ENCODE results near the gene WWP2. TPM values are rescaled to one million over a fixed set of nuclear protein-coding genes. Genes with fewer than 3 reads are reported as not detected.
"Not testable (repeated sequence)": the region's sequence is repeated elsewhere in the genome, so short reads cannot be mapped to it uniquely, and the experiment has no call there.

Gene WWP2
- polyA plus RNA-seq, 4 donors, result 32.4 to 44.6 (median 35.4) TPM

DNA sequence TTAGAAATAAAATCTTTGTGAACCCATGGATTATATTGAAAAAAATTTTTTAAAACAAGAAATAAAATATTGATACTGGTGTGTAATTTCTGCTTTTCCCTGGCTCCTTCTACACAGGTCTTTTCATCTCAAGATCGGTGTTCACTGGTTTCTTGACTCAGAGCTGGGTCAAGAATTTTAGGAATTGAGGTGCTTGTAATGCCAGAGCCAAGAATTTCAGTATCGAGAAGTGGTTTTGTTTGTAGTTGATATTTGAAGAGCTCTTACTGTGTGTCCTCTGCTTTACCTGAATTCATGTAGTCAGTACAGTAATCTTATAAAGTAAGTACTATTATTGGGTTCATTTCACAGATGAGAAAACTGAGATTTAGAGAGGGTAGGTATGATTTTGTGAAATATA lies 7.3 kb downstream of the WWP2 start:
- H3K4me3 ChIP-seq (ENCODE audit: low read depth in 1 of 3, low read length in 3 of 3), result no peak overlapping the region
- 45 to 48% (median 48%) methylated on average over 2 of the region's 2 CpGs for WGBS, 3 donors
- no peak for FAIRE-seq
- peaks cover 0 to 14% (median 0%) of the 10 kb centered on the region in 3 donors for H3K36me3 ChIP-seq (ENCODE audit: control insufficient read depth in 3 of 3, insufficient read depth in 2 of 3, low read depth in 1 of 3, low read length in 3 of 3)
- DNase-seq, result no peak
- no peaks in the 10 kb centered on the region for H3K27me3 ChIP-seq (ENCODE audit: control insufficient read depth in 3 of 3, insufficient read depth in 3 of 3, low read length in 3 of 3)
- H3K4me1 ChIP-seq (ENCODE audit: control insufficient read depth in 3 of 3, insufficient read depth in 2 of 3, low read depth in 1 of 3, low read length in 2 of 3), result peaks cover 3 to 9% (median 6%) of the 10 kb centered on the region in 3 donors
- no peak overlapping the region for H3K27ac ChIP-seq (ENCODE audit: low read depth in 1 of 3, low read length in 2 of 3)
- no peaks in the 10 kb centered on the region for H3K9me3 ChIP-seq (ENCODE audit: control insufficient read depth in 2 of 2, insufficient read depth in 1 of 2, low read depth in 1 of 2, low read length in 1 of 2)

DNA sequence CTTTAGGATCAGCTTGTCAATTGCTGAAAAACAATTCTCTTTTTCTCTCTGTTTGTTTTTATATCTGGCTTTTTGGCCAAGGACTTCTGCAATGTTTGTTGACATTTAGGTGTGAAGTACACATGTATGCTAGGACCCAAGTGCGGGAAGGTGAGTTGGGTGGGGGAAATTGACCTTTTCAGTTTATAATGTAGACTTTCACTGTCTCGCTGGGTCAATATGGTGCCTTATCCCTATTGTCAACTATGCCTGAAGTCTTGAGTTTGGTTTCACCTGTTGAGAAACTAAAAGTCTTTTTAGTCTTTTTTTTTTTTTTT lies 9.5 kb downstream of the WWP2 start:
- no peak for FAIRE-seq
- H3K27ac ChIP-seq (ENCODE audit: low read depth in 1 of 3, low read length in 2 of 3), result no peak overlapping the region
- peaks cover 0 to 4% of the 10 kb centered on the region in 2 donors for H3K9me3 ChIP-seq (ENCODE audit: control insufficient read depth in 2 of 2, insufficient read depth in 1 of 2, low read depth in 1 of 2, low read length in 1 of 2)
- no peaks in the 10 kb centered on the region for H3K27me3 ChIP-seq (ENCODE audit: control insufficient read depth in 3 of 3, insufficient read depth in 3 of 3, low read length in 3 of 3)
- no peak for DNase-seq
- H3K36me3 ChIP-seq (ENCODE audit: control insufficient read depth in 3 of 3, insufficient read depth in 2 of 3, low read depth in 1 of 3, low read length in 3 of 3), result peaks cover 0 to 6% (median 2%) of the 10 kb centered on the region in 3 donors
- WGBS, 3 donors, result 83 to 93% (median 92%) methylated on average over 2 of the region's 2 CpGs
- peaks cover 3 to 9% (median 6%) of the 10 kb centered on the region in 3 donors for H3K4me1 ChIP-seq (ENCODE audit: control insufficient read depth in 3 of 3, insufficient read depth in 2 of 3, low read depth in 1 of 3, low read length in 2 of 3)
- no peak overlapping the region for H3K4me3 ChIP-seq (ENCODE audit: low read depth in 1 of 3, low read length in 3 of 3)

DNA sequence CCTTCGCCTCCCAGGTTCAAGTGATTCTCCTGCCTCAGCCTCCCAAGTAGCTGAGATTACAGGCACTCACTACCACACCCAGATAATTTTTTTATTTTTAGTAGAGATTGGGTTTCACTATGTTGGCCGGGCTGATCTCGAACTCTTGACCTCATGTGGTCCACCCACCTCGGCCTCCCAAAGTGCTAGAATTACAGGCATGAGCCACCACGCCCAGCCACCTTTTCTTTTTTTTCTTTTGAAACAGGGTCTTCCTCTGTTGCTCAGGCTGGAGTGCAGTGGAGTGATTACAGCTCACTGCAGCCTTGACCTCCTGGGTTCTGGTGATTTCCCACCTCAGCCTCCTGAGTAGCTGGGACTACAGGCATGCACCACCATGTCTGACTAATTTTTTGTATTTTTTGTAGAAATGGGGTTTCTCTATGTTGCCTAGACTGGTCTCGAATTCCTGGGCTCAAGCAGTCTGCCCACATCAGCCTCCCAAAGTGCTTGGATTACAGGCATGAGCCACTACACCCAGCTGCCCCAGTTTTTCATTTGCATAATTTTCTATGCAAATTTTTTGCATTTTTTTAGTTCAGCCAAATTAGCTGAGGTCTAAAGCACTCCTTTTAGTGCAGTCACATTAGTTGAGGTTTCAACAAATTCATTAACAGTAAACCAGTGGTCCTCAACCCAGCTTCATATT lies 11.3 kb downstream of the WWP2 start:
- 59 to 72% (median 71%) methylated on average over 6 of the region's 6 CpGs for WGBS, 3 donors
- peaks cover 3 to 4% (median 3%) of the 10 kb centered on the region in 3 donors for H3K4me1 ChIP-seq (ENCODE audit: control insufficient read depth in 3 of 3, insufficient read depth in 2 of 3, low read depth in 1 of 3, low read length in 2 of 3)
- no peak overlapping the region for H3K27ac ChIP-seq (ENCODE audit: low read depth in 1 of 3, low read length in 2 of 3)
- H3K27me3 ChIP-seq (ENCODE audit: control insufficient read depth in 3 of 3, insufficient read depth in 3 of 3, low read length in 3 of 3), result no peaks in the 10 kb centered on the region
- H3K9me3 ChIP-seq (ENCODE audit: control insufficient read depth in 2 of 2, insufficient read depth in 1 of 2, low read depth in 1 of 2, low read length in 1 of 2), result peaks cover 0 to 4% of the 10 kb centered on the region in 2 donors
- H3K36me3 ChIP-seq (ENCODE audit: control insufficient read depth in 3 of 3, insufficient read depth in 2 of 3, low read depth in 1 of 3, low read length in 3 of 3), result peaks cover 0 to 8% (median 4%) of the 10 kb centered on the region in 3 donors
- no peak for DNase-seq
- no peak for FAIRE-seq
- no peak overlapping the region for H3K4me3 ChIP-seq (ENCODE audit: low read depth in 1 of 3, low read length in 3 of 3)

DNA sequence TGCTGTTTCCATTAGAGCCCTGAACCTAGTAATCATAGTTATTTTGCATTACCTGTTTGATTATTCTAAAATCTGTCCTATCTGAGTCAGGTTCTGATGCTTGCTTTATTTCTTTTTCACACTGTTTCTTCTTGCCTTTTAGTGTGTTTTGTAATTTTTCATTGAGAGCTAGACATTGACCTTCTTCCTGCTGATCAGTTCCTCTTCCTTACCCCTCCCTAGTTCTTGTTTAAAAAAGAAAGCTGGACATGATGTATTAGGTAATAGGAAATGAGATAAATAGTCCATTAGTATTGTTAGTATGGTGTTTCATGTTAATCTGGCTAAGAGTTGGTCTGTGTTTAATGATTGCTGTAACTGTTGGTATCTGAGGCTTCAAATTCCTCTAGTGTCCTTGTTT lies 13.4 kb downstream of the WWP2 start:
- H3K27me3 ChIP-seq (ENCODE audit: control insufficient read depth in 3 of 3, insufficient read depth in 3 of 3, low read length in 3 of 3), result no peaks in the 10 kb centered on the region
- peaks cover 3 to 4% (median 3%) of the 10 kb centered on the region in 3 donors for H3K4me1 ChIP-seq (ENCODE audit: control insufficient read depth in 3 of 3, insufficient read depth in 2 of 3, low read depth in 1 of 3, low read length in 2 of 3)
- peaks cover 0 to 10% (median 4%) of the 10 kb centered on the region in 3 donors for H3K36me3 ChIP-seq (ENCODE audit: control insufficient read depth in 3 of 3, insufficient read depth in 2 of 3, low read depth in 1 of 3, low read length in 3 of 3)
- DNase-seq (no peak), FAIRE-seq (no peak)
- H3K27ac ChIP-seq (ENCODE audit: low read depth in 1 of 3, low read length in 2 of 3), result no peak overlapping the region
- H3K4me3 ChIP-seq (ENCODE audit: low read depth in 1 of 3, low read length in 3 of 3), result no peak overlapping the region
- peaks cover 0 to 4% of the 10 kb centered on the region in 2 donors for H3K9me3 ChIP-seq (ENCODE audit: control insufficient read depth in 2 of 2, insufficient read depth in 1 of 2, low read depth in 1 of 2, low read length in 1 of 2)

DNA sequence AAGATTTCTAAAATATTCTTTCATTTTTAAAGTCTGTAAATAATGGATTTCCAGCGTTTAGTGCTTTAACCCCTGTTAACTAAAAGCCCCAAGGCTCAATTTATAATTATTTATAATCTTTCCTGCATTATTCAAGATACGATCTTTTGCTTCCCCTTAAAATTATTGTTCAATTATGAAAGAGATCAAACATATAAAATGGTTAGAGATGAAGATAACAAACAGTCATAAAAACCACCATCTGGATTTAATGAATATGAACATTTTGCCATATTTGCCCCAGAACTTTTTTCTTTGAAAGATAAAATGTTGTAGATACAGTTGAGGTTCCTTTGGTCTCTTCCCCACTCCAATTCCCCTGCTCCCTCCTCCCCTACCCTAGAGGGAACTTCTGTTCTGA lies 17.6 kb downstream of the WWP2 start:
- Histone ChIP-seq H3K27me3 (ENCODE audit: control insufficient read depth in 3 of 3, insufficient read depth in 3 of 3, low read length in 3 of 3) (no peaks in the 10 kb centered on the region), H3K36me3 (ENCODE audit: control insufficient read depth in 3 of 3, insufficient read depth in 2 of 3, low read depth in 1 of 3, low read length in 3 of 3) (peaks cover 2 to 30% (median 7%) of the 10 kb centered on the region in 3 donors), H3K4me1 (ENCODE audit: control insufficient read depth in 3 of 3, insufficient read depth in 2 of 3, low read depth in 1 of 3, low read length in 2 of 3) (no peaks in the 10 kb centered on the region), H3K9me3 (ENCODE audit: control insufficient read depth in 2 of 2, insufficient read depth in 1 of 2, low read depth in 1 of 2, low read length in 1 of 2) (peaks cover 0 to 4% of the 10 kb centered on the region in 2 donors), H3K4me3 (ENCODE audit: low read depth in 1 of 3, low read length in 3 of 3) (no peak overlapping the region), H3K27ac (ENCODE audit: low read depth in 1 of 3, low read length in 2 of 3) (no peak overlapping the region)
- FAIRE-seq, result no peak
- 74 to 85% (median 74%) methylated on average over 2 of the region's 2 CpGs for WGBS, 3 donors
- DNase-seq, result no peak

DNA sequence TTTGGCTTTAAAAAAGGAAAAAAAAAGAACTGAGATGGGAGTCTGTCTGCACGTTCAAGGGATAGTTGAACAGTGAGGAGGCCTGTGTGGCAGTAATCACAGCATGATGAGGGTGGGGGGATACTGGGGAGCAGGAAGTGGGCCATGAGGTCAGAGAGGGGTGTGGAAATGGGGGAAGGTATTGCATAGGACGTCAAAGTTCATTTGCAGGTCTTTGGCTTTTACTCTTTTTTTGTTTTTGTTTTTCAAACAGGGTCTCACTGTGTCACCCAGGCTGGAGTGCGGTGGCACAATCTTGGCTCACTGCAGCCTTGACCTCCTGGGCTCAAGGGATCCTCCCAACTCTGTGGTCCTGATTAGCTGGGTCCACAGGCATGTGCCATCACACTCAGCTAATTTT lies 19.0 kb downstream of the WWP2 start:
- H3K9me3 ChIP-seq (ENCODE audit: control insufficient read depth in 2 of 2, insufficient read depth in 1 of 2, low read depth in 1 of 2, low read length in 1 of 2), result peaks cover 0 to under 1% of the 10 kb centered on the region in 2 donors
- DNase-seq, result no peak
- no peak overlapping the region for H3K27ac ChIP-seq (ENCODE audit: low read depth in 1 of 3, low read length in 2 of 3)
- H3K4me1 ChIP-seq (ENCODE audit: control insufficient read depth in 3 of 3, insufficient read depth in 2 of 3, low read depth in 1 of 3, low read length in 2 of 3), result no peaks in the 10 kb centered on the region
- peaks cover 2 to 33% (median 4%) of the 10 kb centered on the region in 3 donors for H3K36me3 ChIP-seq (ENCODE audit: control insufficient read depth in 3 of 3, insufficient read depth in 2 of 3, low read depth in 1 of 3, low read length in 3 of 3)
- 76 to 89% (median 81%) methylated on average over 3 of the region's 3 CpGs for WGBS, 3 donors
- H3K4me3 ChIP-seq (ENCODE audit: low read depth in 1 of 3, low read length in 3 of 3), result no peak overlapping the region
- no peak for FAIRE-seq
- no peaks in the 10 kb centered on the region for H3K27me3 ChIP-seq (ENCODE audit: control insufficient read depth in 3 of 3, insufficient read depth in 3 of 3, low read length in 3 of 3)

DNA sequence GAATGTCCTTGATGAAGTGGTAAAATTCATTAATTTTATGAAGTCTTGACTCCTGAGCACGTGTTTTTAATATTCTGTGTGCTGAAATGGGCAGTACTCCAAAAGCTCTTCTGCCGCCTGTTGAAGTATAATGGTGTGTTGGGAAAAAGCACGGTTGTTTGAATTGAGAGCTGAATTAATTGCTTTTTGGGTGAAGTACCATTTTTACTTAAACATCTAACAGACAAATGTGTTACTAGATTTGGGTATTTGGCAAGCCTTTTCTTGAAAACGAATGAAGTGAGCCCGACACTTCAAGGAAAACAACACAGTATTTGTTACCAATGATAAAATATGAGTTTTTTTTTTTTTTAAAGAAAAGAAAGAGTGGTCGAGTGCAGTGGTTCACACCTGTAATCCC lies 22.5 kb downstream of the WWP2 start:
- WGBS, 3 donors, result 86 to 93% (median 89%) methylated on average over 6 of the region's 6 CpGs
- no peak for DNase-seq
- Histone ChIP-seq H3K9me3 (ENCODE audit: control insufficient read depth in 2 of 2, insufficient read depth in 1 of 2, low read depth in 1 of 2, low read length in 1 of 2) (no peaks in the 10 kb centered on the region), H3K27ac (ENCODE audit: low read depth in 1 of 3, low read length in 2 of 3) (no peak overlapping the region), H3K36me3 (ENCODE audit: control insufficient read depth in 3 of 3, insufficient read depth in 2 of 3, low read depth in 1 of 3, low read length in 3 of 3) (peaks cover 2 to 58% (median 9%) of the 10 kb centered on the region in 3 donors), H3K27me3 (ENCODE audit: control insufficient read depth in 3 of 3, insufficient read depth in 3 of 3, low read length in 3 of 3) (no peaks in the 10 kb centered on the region), H3K4me3 (ENCODE audit: low read depth in 1 of 3, low read length in 3 of 3) (no peak overlapping the region), H3K4me1 (ENCODE audit: control insufficient read depth in 3 of 3, insufficient read depth in 2 of 3, low read depth in 1 of 3, low read length in 2 of 3) (no peaks in the 10 kb centered on the region)
- no peak for FAIRE-seq

DNA sequence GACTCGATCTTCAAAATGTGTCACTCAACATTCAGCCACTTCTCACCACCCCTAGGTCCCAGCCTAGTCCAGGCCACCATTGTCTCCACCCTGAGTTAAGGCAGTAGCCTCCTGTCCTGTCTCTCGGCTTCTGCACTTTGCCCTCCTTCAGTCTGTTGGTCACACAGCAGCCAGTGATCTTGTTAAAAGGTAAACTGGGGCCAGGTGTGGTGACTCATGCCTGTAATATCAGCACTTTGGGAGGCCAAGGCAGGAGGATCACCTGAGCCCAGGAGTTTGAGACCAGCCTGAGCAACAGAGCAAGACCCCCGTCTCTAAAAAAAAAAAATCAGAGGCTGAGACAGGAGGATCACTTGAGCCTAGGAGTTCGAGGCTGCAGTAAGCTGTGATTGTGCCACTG lies 25.8 kb downstream of the WWP2 start:
- Histone ChIP-seq H3K27me3 (ENCODE audit: control insufficient read depth in 3 of 3, insufficient read depth in 3 of 3, low read length in 3 of 3) (no peaks in the 10 kb centered on the region), H3K27ac (ENCODE audit: low read depth in 1 of 3, low read length in 2 of 3) (peak overlapping the region in 1 of 3 donors; percentile 4), H3K9me3 (ENCODE audit: control insufficient read depth in 2 of 2, insufficient read depth in 1 of 2, low read depth in 1 of 2, low read length in 1 of 2) (no peaks in the 10 kb centered on the region), H3K4me1 (ENCODE audit: control insufficient read depth in 3 of 3, insufficient read depth in 2 of 3, low read depth in 1 of 3, low read length in 2 of 3) (no peaks in the 10 kb centered on the region), H3K36me3 (ENCODE audit: control insufficient read depth in 3 of 3, insufficient read depth in 2 of 3, low read depth in 1 of 3, low read length in 3 of 3) (peaks cover 0 to 61% (median 11%) of the 10 kb centered on the region in 3 donors), H3K4me3 (ENCODE audit: low read depth in 1 of 3, low read length in 3 of 3) (no peak overlapping the region)
- FAIRE-seq (no peak), DNase-seq (peak; percentile 28 to 82)
- 71 to 91% (median 83%) methylated on average over 4 of the region's 4 CpGs for WGBS, 3 donors

DNA sequence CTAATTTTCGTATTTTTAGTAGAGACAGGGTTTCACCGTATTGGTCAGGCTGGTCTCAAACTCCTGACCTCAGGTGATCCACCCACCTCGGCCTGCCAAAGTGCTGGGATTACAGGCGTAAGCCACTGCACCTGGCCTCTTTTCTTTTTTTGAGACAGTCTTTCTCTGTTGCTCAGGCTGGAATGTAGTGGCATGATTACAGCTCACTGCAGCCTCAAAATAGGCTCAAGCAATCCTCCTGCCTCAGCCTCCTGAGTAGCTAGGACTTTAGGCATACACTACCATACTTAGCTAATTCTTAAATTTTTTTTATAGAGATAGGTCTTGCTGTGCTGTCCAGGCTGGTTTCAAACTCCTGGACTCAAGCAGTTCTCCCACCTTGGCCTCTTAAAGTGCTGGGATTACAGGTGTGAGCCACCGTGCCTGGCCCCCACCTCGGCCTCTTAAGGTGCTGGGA lies 29.3 kb downstream of the WWP2 start:
- peaks cover 0 to 56% (median 9%) of the 10 kb centered on the region in 3 donors for H3K36me3 ChIP-seq (ENCODE audit: control insufficient read depth in 3 of 3, insufficient read depth in 2 of 3, low read depth in 1 of 3, low read length in 3 of 3)
- not testable (repeated sequence) for H3K27ac ChIP-seq (ENCODE audit: low read depth in 1 of 3, low read length in 2 of 3); FAIRE-seq; H3K4me1 ChIP-seq (ENCODE audit: control insufficient read depth in 3 of 3, insufficient read depth in 2 of 3, low read depth in 1 of 3, low read length in 2 of 3); H3K4me3 ChIP-seq (ENCODE audit: low read depth in 1 of 3, low read length in 3 of 3); DNase-seq; H3K27me3 ChIP-seq (ENCODE audit: control insufficient read depth in 3 of 3, insufficient read depth in 3 of 3, low read length in 3 of 3); H3K9me3 ChIP-seq (ENCODE audit: control insufficient read depth in 2 of 2, insufficient read depth in 1 of 2, low read depth in 1 of 2, low read length in 1 of 2)
- WGBS, 3 donors, result 89 to 95% (median 91%) methylated on average over 6 of the region's 6 CpGs

All from small intestine (tissue), 7 donors.